K562 (cell line): ENCODE measurements around the gene PAQR4. TPM values are rescaled to one million over a fixed set of nuclear protein-coding genes. Genes with fewer than 3 reads are reported as not detected.

Source experiments
- ARID2 ChIP-seq: fragments of 450-650 bp; IDR thresholded peaks from 2 replicates; pipeline ENCODE4 v1.6.1; 2017; ENCODE audit warnings: antibody characterized with exemption, mild to moderate bottlenecking
- EGR1 ChIP-seq: fragments of 450-650 bp; conservative IDR thresholded peaks from 2 replicates; pipeline ENCODE4 v1.6.1; 2017; ENCODE audit warnings: mild to moderate bottlenecking
- EP300 ChIP-seq: IDR thresholded peaks from 2 replicates; pipeline ENCODE4 v1.6.1; 2012; ENCODE audit warnings: low read length, improper control_type of control experiment
- FOXA3 ChIP-seq, 2 experiments: fragments of 450-650 bp in 1 of 2; sonication (generic) in 1 of 2; formaldehyde crosslinking; IDR thresholded peaks in 1 of 2; conservative IDR thresholded peaks in 1 of 2; 2 replicates each; pipeline versions ENCODE4 v1.4.0 to v1.8.0; 2020 to 2022; ENCODE audit warnings: mild to moderate bottlenecking in 2 of 2, missing genetic modification reagents in 1 of 2
- HDAC1 ChIP-seq, 2 experiments: fragments of 450-650 bp; IDR thresholded peaks; 2 replicates each; pipeline ENCODE4 v1.6.1; 2016 to 2017; ENCODE audit warnings: inconsistent platforms in 1 of 2, mild to moderate bottlenecking in 1 of 2, moderate library complexity in 1 of 2
- HLTF ChIP-seq: fragments of 450-650 bp; IDR thresholded peaks from 2 replicates; pipeline ENCODE4 v1.6.1; 2016
- NCOR1 ChIP-seq: fragments of 450-650 bp; IDR thresholded peaks from 2 replicates; pipeline ENCODE4 v1.6.1; 2016; ENCODE audit warnings: mild to moderate bottlenecking, moderate library complexity
- NRF1 ChIP-seq, 2 experiments: fragments of 450-650 bp; IDR thresholded peaks in 1 of 2; conservative IDR thresholded peaks in 1 of 2; 2 replicates each; pipeline ENCODE4 v1.6.1; 2014; ENCODE audit warnings: mild to moderate bottlenecking in 2 of 2
- POU5F1 ChIP-seq: fragments of 150-350 bp; IDR thresholded peaks from 2 replicates; pipeline ENCODE4 v1.6.1; 2014; ENCODE audit warnings: borderline replicate concordance, low read length, low read depth, mild to moderate bottlenecking; ENCODE audit not compliant: partially characterized antibody
- PTRF ChIP-seq: fragments of 450-650 bp; IDR thresholded peaks from 2 replicates; pipeline ENCODE4 v1.6.1; 2016; ENCODE audit warnings: mild to moderate bottlenecking, missing genetic modification characterization, missing compliant biosample characterization
- SAFB2 ChIP-seq: fragments of 200-400 bp; formaldehyde crosslinking; IDR thresholded peaks from 2 replicates; pipeline ENCODE4 v1.6.1; 2018; ENCODE audit warnings: borderline replicate concordance, low read length, low read depth, moderate library complexity; ENCODE audit not compliant: severe bottlenecking
- SRSF9 ChIP-seq: fragments of 200-400 bp; formaldehyde crosslinking; IDR thresholded peaks from 2 replicates; pipeline ENCODE4 v1.6.1; 2017; ENCODE audit warnings: low read depth, low read length, borderline replicate concordance
- SUPT5H ChIP-seq: fragments of 450-650 bp; IDR thresholded peaks from 2 replicates; pipeline ENCODE4 v1.6.1; 2016
- ZNF165 ChIP-seq: fragments of 250-450 bp; sonication (Bioruptor Pico); IDR thresholded peaks from 2 replicates; pipeline ENCODE4 v1.4.0; 2020; ENCODE audit warnings: borderline replicate concordance
- polyA plus RNA-seq, 8 experiments: library from polyadenylated mRNA; depleted of rRNA in 4 of 8; stranded (reverse) in 5 of 8; unstranded in 3 of 8; fragments of >200 nt; fragmentation: Nextera tagmentation in 2 of 8; fragmentation: Illumina TruSeq in 1 of 8; extraction: Ambion mirVana in 2 of 8; extraction: Trizol in 1 of 8; gene quantifications; 2 replicates each; pipeline versions ENCODE4 v1.2.1 to v1.2.3, GENCODE V29; 2011 to 2014; ENCODE audit warnings: inconsistent platforms in 1 of 8, missing spikeins in 1 of 8
- total RNA-seq, 7 experiments: library from RNA; depleted of rRNA in 6 of 7; stranded (reverse); fragments of >200 nt in 6 of 7; fragmentation: Illumina TruSeq in 2 of 7; extraction: Trizol in 2 of 7; gene quantifications; 2 replicates each; pipeline versions ENCODE4 v1.2.1 to v1.2.3, GENCODE V29; 2011 to 2021; ENCODE audit warnings: low replicate concordance in 1 of 7
- TF ChIP-seq, protein P1 (sequence below): sonication (generic); formaldehyde crosslinking; IDR thresholded peaks from 2 replicates; pipeline ENCODE4 v1.8.0; 2023; ENCODE audit warnings: mild to moderate bottlenecking, missing genetic modification reagents
- TF ChIP-seq, protein P2 (sequence below): IDR thresholded peaks from 2 replicates; pipeline ENCODE4 v1.6.1; 2016; ENCODE audit warnings: missing genetic modification characterization, missing compliant biosample characterization
- TF ChIP-seq, protein P3 (sequence below): fragments of 250-450 bp; sonication (Bioruptor Pico); IDR thresholded peaks from 2 replicates; pipeline ENCODE4 v1.5.0; 2021; ENCODE audit warnings: mild to moderate bottlenecking, borderline replicate concordance
- TF ChIP-seq, protein P4 (sequence below), 3 experiments: fragments of 200-800 bp in 1 of 3; sonication (Bioruptor generic) in 1 of 3; sonication (generic) in 1 of 3; formaldehyde crosslinking in 1 of 3; IDR thresholded peaks; 2 replicates each; pipeline versions ENCODE4 v1.6.1 to v1.8.0; 2016 to 2022; ENCODE audit warnings: mild to moderate bottlenecking in 2 of 3, missing compliant biosample characterization in 2 of 3, missing genetic modification characterization in 2 of 3, missing genetic modification reagents in 1 of 3

PAQR4 gene
- total and polyA plus RNA-seq, 9 of the 15 experiments (the other 6 are each of a cell fraction or from before 2014, with no cell fraction given), result 0.62 to 40.4 (median 19.5) TPM

DNA sequence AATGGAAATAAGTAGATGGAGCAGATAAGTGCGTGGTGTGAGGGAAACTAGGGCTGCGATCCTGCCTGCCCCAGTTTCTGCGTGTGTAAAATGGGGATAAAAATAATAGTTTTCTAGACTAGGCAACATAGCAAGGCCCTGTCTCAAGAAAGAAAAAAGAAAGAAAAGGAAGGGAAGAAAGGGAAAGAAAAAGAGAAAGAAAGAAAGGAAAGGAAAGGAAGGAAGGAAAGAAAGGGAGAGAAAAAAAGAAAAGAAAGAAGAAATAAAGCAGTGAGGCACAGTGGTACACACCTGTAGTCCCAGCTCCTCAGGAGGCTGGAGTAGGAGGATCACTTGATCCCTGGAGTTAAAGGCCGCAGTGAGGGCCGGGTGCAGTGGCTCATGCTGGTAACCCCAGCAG is 13.3 kb downstream of the PAQR4 start (continued):
- TF ChIP-seq, protein P1, sequence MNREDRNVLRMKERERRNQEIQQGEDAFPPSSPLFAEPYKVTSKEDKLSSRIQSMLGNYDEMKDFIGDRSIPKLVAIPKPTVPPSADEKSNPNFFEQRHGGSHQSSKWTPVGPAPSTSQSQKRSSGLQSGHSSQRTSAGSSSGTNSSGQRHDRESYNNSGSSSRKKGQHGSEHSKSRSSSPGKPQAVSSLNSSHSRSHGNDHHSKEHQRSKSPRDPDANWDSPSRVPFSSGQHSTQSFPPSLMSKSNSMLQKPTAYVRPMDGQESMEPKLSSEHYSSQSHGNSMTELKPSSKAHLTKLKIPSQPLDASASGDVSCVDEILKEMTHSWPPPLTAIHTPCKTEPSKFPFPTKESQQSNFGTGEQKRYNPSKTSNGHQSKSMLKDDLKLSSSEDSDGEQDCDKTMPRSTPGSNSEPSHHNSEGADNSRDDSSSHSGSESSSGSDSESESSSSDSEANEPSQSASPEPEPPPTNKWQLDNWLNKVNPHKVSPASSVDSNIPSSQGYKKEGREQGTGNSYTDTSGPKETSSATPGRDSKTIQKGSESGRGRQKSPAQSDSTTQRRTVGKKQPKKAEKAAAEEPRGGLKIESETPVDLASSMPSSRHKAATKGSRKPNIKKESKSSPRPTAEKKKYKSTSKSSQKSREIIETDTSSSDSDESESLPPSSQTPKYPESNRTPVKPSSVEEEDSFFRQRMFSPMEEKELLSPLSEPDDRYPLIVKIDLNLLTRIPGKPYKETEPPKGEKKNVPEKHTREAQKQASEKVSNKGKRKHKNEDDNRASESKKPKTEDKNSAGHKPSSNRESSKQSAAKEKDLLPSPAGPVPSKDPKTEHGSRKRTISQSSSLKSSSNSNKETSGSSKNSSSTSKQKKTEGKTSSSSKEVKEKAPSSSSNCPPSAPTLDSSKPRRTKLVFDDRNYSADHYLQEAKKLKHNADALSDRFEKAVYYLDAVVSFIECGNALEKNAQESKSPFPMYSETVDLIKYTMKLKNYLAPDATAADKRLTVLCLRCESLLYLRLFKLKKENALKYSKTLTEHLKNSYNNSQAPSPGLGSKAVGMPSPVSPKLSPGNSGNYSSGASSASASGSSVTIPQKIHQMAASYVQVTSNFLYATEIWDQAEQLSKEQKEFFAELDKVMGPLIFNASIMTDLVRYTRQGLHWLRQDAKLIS, result no peak
- TF ChIP-seq NRF1 (conservative IDR thresholded peaks at IDR 0.05 in 1 of 2, IDR thresholded peaks at IDR 0.05 in 1 of 2), result no peak
- TF ChIP-seq, protein P2, sequence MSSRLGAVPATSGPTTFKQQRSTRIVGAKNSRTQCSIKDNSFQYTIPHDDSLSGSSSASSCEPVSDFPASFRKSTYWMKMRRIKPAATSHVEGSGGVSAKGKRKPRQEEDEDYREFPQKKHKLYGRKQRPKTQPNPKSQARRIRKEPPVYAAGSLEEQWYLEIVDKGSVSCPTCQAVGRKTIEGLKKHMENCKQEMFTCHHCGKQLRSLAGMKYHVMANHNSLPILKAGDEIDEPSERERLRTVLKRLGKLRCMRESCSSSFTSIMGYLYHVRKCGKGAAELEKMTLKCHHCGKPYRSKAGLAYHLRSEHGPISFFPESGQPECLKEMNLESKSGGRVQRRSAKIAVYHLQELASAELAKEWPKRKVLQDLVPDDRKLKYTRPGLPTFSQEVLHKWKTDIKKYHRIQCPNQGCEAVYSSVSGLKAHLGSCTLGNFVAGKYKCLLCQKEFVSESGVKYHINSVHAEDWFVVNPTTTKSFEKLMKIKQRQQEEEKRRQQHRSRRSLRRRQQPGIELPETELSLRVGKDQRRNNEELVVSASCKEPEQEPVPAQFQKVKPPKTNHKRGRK, result peak; percentile 96
- TF ChIP-seq HDAC1 (IDR thresholded peaks at IDR 0.05), result peak; percentile 16 to 28; a peak in 2 of 4 replicates
- no peak for TF ChIP-seq SRSF9
- TF ChIP-seq, protein P3, sequence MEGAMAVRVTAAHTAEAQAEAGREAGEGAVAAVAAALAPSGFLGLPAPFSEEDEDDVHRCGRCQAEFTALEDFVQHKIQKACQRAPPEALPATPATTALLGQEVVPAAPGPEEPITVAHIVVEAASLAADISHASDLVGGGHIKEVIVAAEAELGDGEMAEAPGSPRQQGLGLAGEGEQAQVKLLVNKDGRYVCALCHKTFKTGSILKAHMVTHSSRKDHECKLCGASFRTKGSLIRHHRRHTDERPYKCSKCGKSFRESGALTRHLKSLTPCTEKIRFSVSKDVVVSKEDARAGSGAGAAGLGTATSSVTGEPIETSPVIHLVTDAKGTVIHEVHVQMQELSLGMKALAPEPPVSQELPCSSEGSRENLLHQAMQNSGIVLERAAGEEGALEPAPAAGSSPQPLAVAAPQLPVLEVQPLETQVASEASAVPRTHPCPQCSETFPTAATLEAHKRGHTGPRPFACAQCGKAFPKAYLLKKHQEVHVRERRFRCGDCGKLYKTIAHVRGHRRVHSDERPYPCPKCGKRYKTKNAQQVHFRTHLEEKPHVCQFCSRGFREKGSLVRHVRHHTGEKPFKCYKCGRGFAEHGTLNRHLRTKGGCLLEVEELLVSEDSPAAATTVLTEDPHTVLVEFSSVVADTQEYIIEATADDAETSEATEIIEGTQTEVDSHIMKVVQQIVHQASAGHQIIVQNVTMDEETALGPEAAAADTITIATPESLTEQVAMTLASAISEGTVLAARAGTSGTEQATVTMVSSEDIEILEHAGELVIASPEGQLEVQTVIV (CRISPR knock-in tag), result no peak
- TF ChIP-seq FOXA3 (CRISPR knock-in tag; conservative IDR thresholded peaks at IDR 0.05 in 1 of 2, IDR thresholded peaks at IDR 0.05 in 1 of 2), result no peak
- TF ChIP-seq ARID2, result 0 out of 2 replicates have a peak, but pooled peaks have one; percentile 8
- no peak for TF ChIP-seq EGR1
- TF ChIP-seq, protein P4, sequence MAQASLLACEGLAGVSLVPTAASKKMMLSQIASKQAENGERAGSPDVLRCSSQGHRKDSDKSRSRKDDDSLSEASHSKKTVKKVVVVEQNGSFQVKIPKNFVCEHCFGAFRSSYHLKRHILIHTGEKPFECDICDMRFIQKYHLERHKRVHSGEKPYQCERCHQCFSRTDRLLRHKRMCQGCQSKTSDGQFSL (CRISPR knock-in tag; IDR thresholded peaks at IDR 0.05), result no peak
- TF ChIP-seq, protein P4 (tag; IDR thresholded peaks at IDR 0.05), result no peak
- TF ChIP-seq HLTF, result peak; percentile 72; the same call in 1 of the 2 replicates
- no peak for TF ChIP-seq SUPT5H
- no peak for TF ChIP-seq SAFB2
- TF ChIP-seq ZNF165 (CRISPR knock-in tag), result no peak
- TF ChIP-seq PTRF (tag), result no peak
- no peak for TF ChIP-seq EP300
- TF ChIP-seq NCOR1, result peak; percentile 18; the same call in 1 of the 2 replicates
- TF ChIP-seq POU5F1, result no peak
- TF ChIP-seq, all 486 proteins: peak for 31
